ENCODE data around the gene NLRP12.
"Not testable (repeated sequence)": the region's sequence is repeated elsewhere in the genome, so short reads cannot be mapped to it uniquely, and the experiment has no call there.

GRCh38 chr19:53769696-53770309 lies 54.3 kb downstream of the NLRP12 start:
- not testable (repeated sequence) for TF ChIP-seq SP2 (tag by site-specific recombination; IDR thresholded peaks at IDR 0.05); HOXD13 (CRISPR knock-in tag; IDR thresholded peaks at IDR 0.05; ENCODE audit: borderline replicate concordance); PRDM2 (tag by site-specific recombination; IDR thresholded peaks at IDR 0.05; ENCODE audit: borderline replicate concordance); ZBTB8A (tag by site-specific recombination; IDR thresholded peaks at IDR 0.05); CTCF (tag by site-specific recombination; IDR thresholded peaks at IDR 0.05); IKZF3 (tag by site-specific recombination; IDR thresholded peaks at IDR 0.05); GLI4 (tag by site-specific recombination; IDR thresholded peaks at IDR 0.05); ZNF513 (tag by site-specific recombination; IDR thresholded peaks at IDR 0.05); ZNF677 (tag by site-specific recombination; IDR thresholded peaks at IDR 0.05); ZBTB17 (tag by site-specific recombination; IDR thresholded peaks at IDR 0.05)
